SK-N-DZ (cell line): Measurements from ENCODE around the gene CYB561A3.

ENCODE experiments used
- DNase-seq: peaks from one replicate; pipeline ENCODE4 v3.0.0-alpha.2; 2015; ENCODE audit warnings: low spot score

The CYB561A3 gene

DNA sequence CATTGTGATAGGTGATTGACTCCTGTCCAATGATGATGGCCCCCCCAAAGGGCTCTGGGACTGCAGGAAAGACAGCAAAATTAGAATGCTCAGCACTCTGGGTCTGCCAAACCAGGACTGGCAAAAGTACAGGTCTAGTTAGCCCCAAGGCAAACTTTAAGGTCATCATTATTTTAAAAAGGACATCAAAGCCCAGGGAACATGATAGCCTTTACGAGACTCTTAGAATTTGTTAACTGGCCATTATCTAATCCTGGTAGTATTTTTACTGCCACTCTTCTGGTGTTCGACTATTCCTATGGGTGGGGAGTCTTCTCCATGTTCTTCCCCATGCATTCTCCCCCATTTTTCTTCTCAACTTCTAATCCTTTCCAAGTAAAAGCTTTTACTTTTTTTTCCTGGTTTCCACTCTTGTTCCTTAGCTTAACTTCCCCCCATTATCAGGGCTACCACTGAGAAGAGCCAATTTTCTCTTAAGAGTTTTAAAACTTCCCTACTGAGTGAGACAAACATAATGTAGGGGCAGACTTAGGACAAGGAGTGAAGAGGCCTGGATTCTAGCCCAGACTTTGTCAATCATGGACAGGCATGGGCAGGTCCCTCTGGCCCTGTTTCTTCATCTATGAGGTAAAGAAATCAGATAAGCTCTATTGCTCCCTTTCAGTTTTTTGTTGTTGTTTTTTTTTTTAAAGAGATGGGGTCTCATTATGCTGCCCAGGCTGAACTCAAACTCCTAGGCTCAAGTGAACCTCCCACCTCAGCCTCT lies 35.9 kb downstream of the CYB561A3 start:
- no peak for DNase-seq

DNA sequence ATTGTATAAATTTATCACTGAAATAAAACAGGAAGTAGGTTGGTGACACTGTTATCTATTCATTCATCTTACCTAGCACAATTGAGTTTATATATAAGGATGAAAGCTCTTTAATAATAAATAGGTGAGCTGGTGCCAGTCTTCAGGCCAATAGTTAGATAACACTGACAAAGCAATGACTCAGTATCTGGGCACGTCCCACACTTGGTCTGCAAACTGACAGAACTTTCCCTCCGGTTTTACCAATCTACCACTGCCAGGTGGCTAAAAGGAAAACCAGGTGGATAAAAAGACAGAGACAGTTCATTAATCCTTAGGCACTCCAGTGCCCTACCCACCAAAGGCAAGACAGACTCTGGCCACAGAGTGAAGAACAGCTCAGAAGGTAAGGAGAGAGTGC lies 46.4 kb downstream of the CYB561A3 start:
- DNase-seq = no peak

DNA sequence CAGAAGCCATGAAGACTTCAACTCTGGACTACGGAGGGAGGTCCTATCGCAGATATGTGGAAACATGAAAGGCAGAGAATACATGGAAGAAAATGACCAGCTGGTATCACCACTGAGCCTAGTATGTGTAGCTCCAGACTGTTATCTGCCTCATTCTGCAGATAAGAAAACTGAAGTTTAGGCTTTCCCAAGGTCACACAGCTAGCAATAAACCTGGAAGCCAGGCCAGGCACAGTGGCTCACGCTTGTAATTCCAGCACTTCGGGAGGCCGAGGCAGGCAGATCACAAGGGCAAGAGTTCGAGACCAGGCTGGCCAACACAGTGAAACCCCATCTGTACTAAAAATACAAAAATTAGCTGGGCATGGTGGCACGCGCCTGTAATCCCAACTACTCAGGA lies 50.9 kb downstream of the CYB561A3 start:
- no peak for DNase-seq

GRCh38 chr11:61309739-61310138 lies 51.9 kb downstream of the CYB561A3 start:
- DNase-seq = no peak

- no peak for DNase-seq
Measured at GRCh38 chr11:61309141-61309540, 52.5 kb downstream of the CYB561A3 start.

- no peak for DNase-seq
Measured at GRCh38 chr11:61307354-61307753, 54.3 kb downstream of the CYB561A3 start.

DNA sequence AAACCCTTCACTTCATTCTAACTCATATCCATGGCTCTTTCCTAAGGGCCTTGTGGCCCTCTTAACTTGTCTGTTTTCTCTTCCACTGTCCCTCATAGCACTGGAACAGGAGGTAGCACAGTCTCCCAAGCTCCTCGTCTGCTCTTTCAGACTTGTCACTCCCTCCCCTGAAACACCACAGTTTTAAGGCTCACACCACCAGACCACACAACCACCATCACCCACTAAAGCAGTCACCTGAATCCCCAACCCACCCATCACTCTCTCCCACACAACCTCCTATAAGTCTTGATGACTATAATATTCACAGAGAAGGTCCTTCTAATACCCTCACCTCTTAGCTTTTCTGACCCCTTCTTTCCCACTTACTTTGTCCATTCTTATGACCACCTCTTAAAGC lies 55.5 kb downstream of the CYB561A3 start:
- DNase-seq = no peak

DNA sequence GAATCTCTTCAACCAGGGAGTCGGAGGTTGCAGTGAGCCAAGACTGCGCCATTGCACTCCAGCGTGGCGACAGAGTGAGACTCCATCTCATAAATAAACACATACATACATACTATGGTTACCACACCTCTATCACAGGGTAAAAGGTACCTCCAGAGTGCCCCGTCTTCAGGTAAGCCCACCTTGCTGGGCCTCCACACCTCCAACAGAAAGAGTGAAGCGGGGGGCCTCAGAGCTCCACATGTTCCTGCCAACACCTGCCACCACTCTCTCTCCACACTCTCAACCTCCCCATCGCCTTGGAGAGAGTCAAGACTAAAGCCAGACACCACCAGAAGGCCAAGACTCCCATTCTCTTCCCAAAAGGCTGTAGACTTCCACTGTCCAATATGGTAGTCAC lies 56.3 kb downstream of the CYB561A3 start:
- no peak for DNase-seq

- DNase-seq = no peak
Measured at GRCh38 chr11:61303725-61304124, 58.0 kb downstream of the CYB561A3 start.

GRCh38 chr11:61302550-61302949 lies 59.1 kb downstream of the CYB561A3 start:
- DNase-seq = no peak
